H9 (cell line): ENCODE data around the gene CABLES1. TPM values are rescaled to one million over a fixed set of nuclear protein-coding genes. Genes with fewer than 3 reads are reported as not detected.

Source experiments
- DNase-seq: peaks from one replicate; pipeline ENCODE4 v3.0.0-alpha.2; 2017
- H2AFZ ChIP-seq: one replicate; pipeline ENCODE4 v1.6.1; 2013; ENCODE audit warnings: mild to moderate bottlenecking, low read length, control low read depth, moderate library complexity
- H2AK5ac ChIP-seq: 2 replicates; pipeline ENCODE4 v1.6.1; 2013; ENCODE audit warnings: low read length, control low read depth, mixed read lengths; ENCODE audit not compliant: insufficient read length
- H2BK120ac ChIP-seq: one replicate; pipeline ENCODE4 v1.6.1; 2013; ENCODE audit warnings: low read depth, mild to moderate bottlenecking, low read length, control low read depth, inconsistent platforms; ENCODE audit not compliant: poor library complexity, severe bottlenecking
- H2BK12ac ChIP-seq: 2 replicates; pipeline ENCODE4 v1.6.1; 2013; ENCODE audit warnings: low read length, control low read depth, mixed read lengths, low read depth; ENCODE audit not compliant: insufficient read length
- H2BK15ac ChIP-seq: 2 replicates; pipeline ENCODE4 v1.6.1; 2013; ENCODE audit warnings: low read depth, low read length, control low read depth
- H2BK20ac ChIP-seq: one replicate; pipeline ENCODE4 v1.6.1; 2013; ENCODE audit warnings: low read depth, mild to moderate bottlenecking, low read length, control low read depth, inconsistent platforms; ENCODE audit not compliant: poor library complexity, severe bottlenecking
- H2BK5ac ChIP-seq: 2 replicates; pipeline ENCODE4 v1.6.1; 2013; ENCODE audit warnings: low read length, control low read depth, mixed read lengths; ENCODE audit not compliant: insufficient read length
- H3K14ac ChIP-seq: 2 replicates; pipeline ENCODE4 v1.6.1; 2013; ENCODE audit warnings: low read length, control low read depth; ENCODE audit not compliant: insufficient read depth
- H3K18ac ChIP-seq: 2 replicates; pipeline ENCODE4 v1.6.1; 2013; ENCODE audit warnings: low read depth, mild to moderate bottlenecking, mixed read lengths, low read length, control low read depth; ENCODE audit not compliant: insufficient read length
- H3K23ac ChIP-seq: 2 replicates; pipeline ENCODE4 v1.6.1; 2013; ENCODE audit warnings: low read length, control low read depth, mixed read lengths, low read depth; ENCODE audit not compliant: insufficient read length
- H3K23me2 ChIP-seq: 2 replicates; pipeline ENCODE4 v1.6.1; 2013; ENCODE audit warnings: low read depth, mild to moderate bottlenecking, mixed read lengths, low read length, control low read depth; ENCODE audit not compliant: insufficient read length, poor library complexity, severe bottlenecking
- H3K27ac ChIP-seq: 2 replicates; pipeline ENCODE4 v1.5.1; 2013; ENCODE audit warnings: low read length, control low read depth, mixed read lengths, low read depth; ENCODE audit not compliant: insufficient read length
- H3K27me3 ChIP-seq: 2 replicates; pipeline ENCODE4 v1.6.1; 2013; ENCODE audit warnings: low read length, control low read depth, inconsistent platforms; ENCODE audit not compliant: insufficient read depth
- H3K4ac ChIP-seq: 2 replicates; pipeline ENCODE4 v1.6.1; 2013; ENCODE audit warnings: low read depth, mild to moderate bottlenecking, control low read depth, inconsistent platforms, low read length, moderate library complexity
- H3K4me1 ChIP-seq: 2 replicates; pipeline ENCODE4 v1.6.1; 2013; ENCODE audit warnings: low read length, control low read depth, inconsistent platforms; ENCODE audit not compliant: insufficient read depth
- H3K4me2 ChIP-seq: 2 replicates; pipeline ENCODE4 v1.6.1; 2013; ENCODE audit warnings: low read length, control low read depth, mixed read lengths; ENCODE audit not compliant: insufficient read length, insufficient read depth
- H3K56ac ChIP-seq: 2 replicates; pipeline ENCODE4 v1.6.1; 2013; ENCODE audit warnings: low read depth, mild to moderate bottlenecking, mixed read lengths, low read length, control low read depth; ENCODE audit not compliant: insufficient read length
- H3K79me1 ChIP-seq: 2 replicates; pipeline ENCODE4 v1.6.1; 2013; ENCODE audit warnings: low read depth, mild to moderate bottlenecking, moderate library complexity, low read length, control low read depth, inconsistent platforms; ENCODE audit not compliant: insufficient read depth, poor library complexity, severe bottlenecking
- H3K79me2 ChIP-seq: 2 replicates; pipeline ENCODE4 v1.6.1; 2013; ENCODE audit warnings: low read length, control low read depth, inconsistent platforms; ENCODE audit not compliant: insufficient read depth
- H3K9ac ChIP-seq: 2 replicates; pipeline ENCODE4 v1.6.1; 2013; ENCODE audit warnings: low read length, control low read depth, mixed read lengths; ENCODE audit not compliant: insufficient read length; ENCODE audit errors: extremely low read depth
- H3K9me3 ChIP-seq: one replicate; pipeline ENCODE4 v1.6.1; 2013; ENCODE audit warnings: low read depth, low read length, inconsistent platforms; ENCODE audit not compliant: control insufficient read depth
- H3T11ph ChIP-seq: one replicate; pipeline ENCODE4 v1.6.1; 2013; ENCODE audit warnings: mild to moderate bottlenecking, low read length, control low read depth, inconsistent platforms
- H4K20me1 ChIP-seq: one replicate; pipeline ENCODE4 v1.6.1; 2013; ENCODE audit not compliant: control insufficient read depth, insufficient read length, insufficient read depth
- H4K5ac ChIP-seq: 2 replicates; pipeline ENCODE4 v1.6.1; 2013; ENCODE audit warnings: low read depth, mild to moderate bottlenecking, mixed read lengths, low read length, control low read depth; ENCODE audit not compliant: insufficient read length
- H4K8ac ChIP-seq: replicated peaks from 2 replicates; pipeline ENCODE4 v1.6.1; 2013; ENCODE audit warnings: low read length, control low read depth, mixed read lengths, low read depth; ENCODE audit not compliant: insufficient read length
- H4K91ac ChIP-seq: 2 replicates; pipeline ENCODE4 v1.6.1; 2013; ENCODE audit warnings: low read depth, mild to moderate bottlenecking, moderate library complexity, mixed read lengths, low read length, control low read depth; ENCODE audit not compliant: insufficient read length
- H3K27ac Mint-ChIP-seq, 3 experiments: 2 replicates in 2 of 3; 3 replicates in 1 of 3; pipeline ENCODE4 v1.8.0; 2020 to 2021; ENCODE audit warnings: mixed read lengths in 3 of 3, mild to moderate bottlenecking in 1 of 3, moderate library complexity in 1 of 3
- H3K27me3 Mint-ChIP-seq: 2 replicates; pipeline ENCODE4 v1.8.0; 2021; ENCODE audit warnings: low read depth, mild to moderate bottlenecking, moderate library complexity, mixed read lengths
- H3K36me3 Mint-ChIP-seq, 3 experiments: 2 replicates in 2 of 3; 3 replicates in 1 of 3; pipeline ENCODE4 v1.8.0; 2020 to 2021; ENCODE audit warnings: low read depth in 3 of 3, mixed read lengths in 3 of 3; ENCODE audit not compliant: insufficient read depth in 1 of 3
- H3K4me1 Mint-ChIP-seq, 2 experiments: 2 replicates each; pipeline ENCODE4 v1.8.0; 2020; ENCODE audit warnings: mixed read lengths in 2 of 2
- H3K4me3 Mint-ChIP-seq, 2 experiments: 2 replicates in 1 of 2; 3 replicates in 1 of 2; pipeline ENCODE4 v1.8.0; 2020 to 2021; ENCODE audit warnings: mild to moderate bottlenecking in 2 of 2, mixed read lengths in 2 of 2, moderate library complexity in 1 of 2
- H3K9me3 Mint-ChIP-seq, 2 experiments: 2 replicates in 1 of 2; 3 replicates in 1 of 2; pipeline ENCODE4 v1.8.0; 2020; ENCODE audit warnings: mild to moderate bottlenecking in 2 of 2, mixed read lengths in 2 of 2, moderate library complexity in 1 of 2
- CTCF ChIP-seq: fragments of 200-600 bp; sonication (generic); conservative IDR thresholded peaks from 3 replicates; pipeline ENCODE4 v1.8.0; 2021; ENCODE audit warnings: antibody characterized with exemption, mild to moderate bottlenecking
- WGBS: extraction: QIAGEN DNeasy Blood & Tissue Kit; methylation state at CpG from one replicate; pipeline ENCODE4 v1.1.7; 2013; ENCODE audit warnings: missing lambda C conversion rate, low lambda C conversion rate, mixed read lengths; ENCODE audit not compliant: insufficient read length; ENCODE audit errors: extremely low coverage; 5-methylcytosine and 5-hydroxymethylcytosine counted together
- total RNA-seq: library from RNA; stranded (reverse); gene quantifications from 2 replicates; pipeline ENCODE4 v1.2.1, GENCODE V29; 2021

The CABLES1 gene
- total RNA-seq, 1 experiment from 2014 or later, result 27.1 TPM

GRCh38 chr18:23103449-23103848 is 31.8 kb upstream of the CABLES1 start:
- Histone ChIP-seq H3K4me2 (no peak overlapping the region), H4K20me1 (no peaks in the 10 kb centered on the region), H3K79me2 (no peaks in the 10 kb centered on the region), H3K18ac (no peak overlapping the region), H3K9ac (no peak overlapping the region), H2BK120ac (no peak overlapping the region), H3K14ac (no peak overlapping the region), H2AFZ (no peak overlapping the region), H4K5ac (no peak overlapping the region), H2BK20ac (no peak overlapping the region), H4K8ac (no peak overlapping the region), H3K27me3 (no peaks in the 10 kb centered on the region), H3K9me3 (no peaks in the 10 kb centered on the region), H3K23ac (no peak overlapping the region), H2AK5ac (no peak overlapping the region), H2BK15ac (no peak overlapping the region), H3K27ac (no peak overlapping the region), H3K4ac (no peak overlapping the region), H3K4me1 (no peaks in the 10 kb centered on the region), H2BK5ac (no peak overlapping the region), H3T11ph (no peak overlapping the region), H3K79me1 (no peaks in the 10 kb centered on the region), H3K23me2 (no peaks in the 10 kb centered on the region), H4K91ac (no peak overlapping the region), H3K56ac (no peak overlapping the region), H2BK12ac (no peak overlapping the region)
- no peak overlapping the region for H3K4me3 Mint-ChIP-seq
- H3K27ac Mint-ChIP-seq, result no peak overlapping the region
- H3K4me1 Mint-ChIP-seq, result peaks cover 5 to 10% of the 10 kb centered on the region in 2 experiments; a peak in 2 of 4 replicates
- no peak; the same call in 2 of the 3 replicates for TF ChIP-seq CTCF
- peaks cover 2% of the 10 kb centered on the region; the same call in 1 of the 2 replicates for H3K27me3 Mint-ChIP-seq
- no peaks in the 10 kb centered on the region; a peak in 1 of 7 replicates for H3K36me3 Mint-ChIP-seq
- no CpG with 5 or more reads among the region's 4 CpGs for WGBS
- no peak for DNase-seq
- H3K9me3 Mint-ChIP-seq, result no peaks in the 10 kb centered on the region
